ENCODE data around the gene SPHK1.

- TF ChIP-seq, protein P1, sequence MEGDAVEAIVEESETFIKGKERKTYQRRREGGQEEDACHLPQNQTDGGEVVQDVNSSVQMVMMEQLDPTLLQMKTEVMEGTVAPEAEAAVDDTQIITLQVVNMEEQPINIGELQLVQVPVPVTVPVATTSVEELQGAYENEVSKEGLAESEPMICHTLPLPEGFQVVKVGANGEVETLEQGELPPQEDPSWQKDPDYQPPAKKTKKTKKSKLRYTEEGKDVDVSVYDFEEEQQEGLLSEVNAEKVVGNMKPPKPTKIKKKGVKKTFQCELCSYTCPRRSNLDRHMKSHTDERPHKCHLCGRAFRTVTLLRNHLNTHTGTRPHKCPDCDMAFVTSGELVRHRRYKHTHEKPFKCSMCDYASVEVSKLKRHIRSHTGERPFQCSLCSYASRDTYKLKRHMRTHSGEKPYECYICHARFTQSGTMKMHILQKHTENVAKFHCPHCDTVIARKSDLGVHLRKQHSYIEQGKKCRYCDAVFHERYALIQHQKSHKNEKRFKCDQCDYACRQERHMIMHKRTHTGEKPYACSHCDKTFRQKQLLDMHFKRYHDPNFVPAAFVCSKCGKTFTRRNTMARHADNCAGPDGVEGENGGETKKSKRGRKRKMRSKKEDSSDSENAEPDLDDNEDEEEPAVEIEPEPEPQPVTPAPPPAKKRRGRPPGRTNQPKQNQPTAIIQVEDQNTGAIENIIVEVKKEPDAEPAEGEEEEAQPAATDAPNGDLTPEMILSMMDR (IDR thresholded peaks at IDR 0.05) = no peak
- TF ChIP-seq POLR2A (IDR thresholded peaks at IDR 0.05) = no peak
- no peak for TF ChIP-seq POLR2AphosphoS5 (IDR thresholded peaks at IDR 0.05)
Observed at GRCh38 chr17:76434870-76435269, 50.5 kb downstream of the SPHK1 start.

All from breast epithelium (tissue), 3 donors.